ENCODE results near the gene SAP30BP. TPM values are rescaled to one million over a fixed set of nuclear protein-coding genes. Genes with fewer than 3 reads are reported as not detected.

The SAP30BP gene
- total RNA-seq, 4 donors from 2014 or later: 54.0 to 85.1 (median 74.1) TPM

- TF ChIP-seq POLR2A (IDR thresholded peaks at IDR 0.05) (no peak), CTCF (IDR thresholded peaks at IDR 0.05) (no peak)
- WGBS, 2 donors: 68 to 79% methylated on average over 12 to 14 of the region's 14 CpGs
- DNase-seq (ENCODE audit: low spot score in 2 of 2): no peak
- no peak overlapping the region for H3K4me3 ChIP-seq (ENCODE audit: low read depth, poor library complexity, severe bottlenecking)
- intact Hi-C loops (cut with DNase I; ENCODE audit: low total_unique reads): no loop called here
These were observed 24.9 kb downstream of the SAP30BP start for GRCh38 chr17:75691801-75692626.

GRCh38 chr17:75692976-75693375 lies 25.8 kb downstream of the SAP30BP start:
- DNase-seq (ENCODE audit: low spot score in 2 of 2): no peak
- intact Hi-C loops (cut with DNase I; ENCODE audit: low total_unique reads): no loop called here
- WGBS, 2 donors: 60 to 81% methylated on average over 13 of the region's 13 CpGs
- no peak for TF ChIP-seq CTCF (IDR thresholded peaks at IDR 0.05)
- TF ChIP-seq POLR2A (IDR thresholded peaks at IDR 0.05): no peak
- no peak overlapping the region for H3K4me3 ChIP-seq (ENCODE audit: low read depth, poor library complexity, severe bottlenecking)

DNA sequence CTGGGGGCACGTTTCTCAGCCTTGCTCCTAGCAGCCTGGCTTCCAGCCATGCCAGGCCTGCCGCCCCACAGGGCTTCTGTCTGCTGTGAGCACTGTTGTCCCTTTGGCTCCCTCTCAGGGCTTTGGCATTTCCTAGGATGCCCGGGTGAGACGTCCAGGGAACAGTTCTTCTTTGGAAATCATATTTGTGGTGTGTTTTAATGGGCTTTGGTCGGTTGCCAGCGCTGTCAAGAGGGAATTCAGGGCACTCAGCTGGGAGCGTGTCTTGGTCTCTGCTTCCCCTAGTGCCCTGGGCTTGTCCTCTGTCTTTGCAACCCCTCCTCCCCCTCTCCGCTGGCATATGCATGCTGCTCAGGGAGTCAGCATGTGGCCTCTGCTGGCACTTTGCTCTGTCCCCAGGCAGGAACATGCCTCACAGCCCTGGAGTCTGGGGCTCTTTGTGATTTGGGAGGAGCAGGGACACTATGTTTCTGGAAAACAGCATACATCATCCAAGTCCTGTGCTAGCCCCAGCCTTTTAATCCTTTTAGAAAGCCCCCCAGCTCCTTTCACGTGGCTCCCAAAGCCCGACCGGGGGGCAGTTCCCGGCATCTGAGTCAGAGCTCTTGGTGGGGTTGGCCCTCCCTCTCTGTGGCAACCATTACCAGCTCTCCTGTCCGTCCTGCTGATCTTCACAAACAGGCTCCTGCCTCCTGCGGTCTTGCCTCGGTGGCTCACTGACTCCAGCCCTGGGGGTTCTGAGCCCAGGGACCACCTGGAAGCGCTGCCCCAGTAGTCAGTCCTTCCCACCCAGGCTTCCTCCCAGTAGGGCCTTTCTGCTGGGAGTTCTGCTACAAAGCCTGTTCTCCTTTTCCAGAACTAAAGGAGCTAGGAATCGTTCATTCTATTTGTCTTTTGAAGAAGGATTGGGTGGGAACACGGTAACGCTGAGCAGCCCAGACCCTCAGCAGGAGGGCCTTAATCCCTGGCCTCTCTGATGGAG lies 26.7 kb downstream of the SAP30BP start:
- peak; percentile 93 to 96 for DNase-seq (ENCODE audit: low spot score in 2 of 2)
- 33 to 38% methylated on average over 19 of the region's 19 CpGs for WGBS, 2 donors
- H3K4me3 ChIP-seq (ENCODE audit: low read depth, poor library complexity, severe bottlenecking): no peak overlapping the region
- intact Hi-C loops (cut with DNase I; ENCODE audit: low total_unique reads): no loop called here
- TF ChIP-seq CTCF (IDR thresholded peaks at IDR 0.05) (no peak), POLR2A (IDR thresholded peaks at IDR 0.05) (no peak)

- intact Hi-C loops (cut with DNase I; ENCODE audit: low total_unique reads): no loop called here
- 39 to 44% methylated on average over 14 of the region's 14 CpGs for WGBS, 2 donors
- no peak for DNase-seq (ENCODE audit: low spot score in 2 of 2)
These were observed 27.4 kb downstream of the SAP30BP start for GRCh38 chr17:75694536-75694935.

More at GRCh38 chr17:75694536-75694935, 27.4 kb downstream of the SAP30BP start:
- H3K4me3 ChIP-seq (ENCODE audit: low read depth, poor library complexity, severe bottlenecking): no peak overlapping the region
- no peak for TF ChIP-seq POLR2A (IDR thresholded peaks at IDR 0.05)
- TF ChIP-seq CTCF (IDR thresholded peaks at IDR 0.05): no peak

Measured in lower leg skin (tissue), 4 donors.